ENCODE measurements around the gene GRIA3. TPM values are rescaled to one million over a fixed set of nuclear protein-coding genes. Genes with fewer than 3 reads are reported as not detected.

GRIA3 gene
- total RNA-seq, 2 experiments from 2014 or later: not detected

DNA sequence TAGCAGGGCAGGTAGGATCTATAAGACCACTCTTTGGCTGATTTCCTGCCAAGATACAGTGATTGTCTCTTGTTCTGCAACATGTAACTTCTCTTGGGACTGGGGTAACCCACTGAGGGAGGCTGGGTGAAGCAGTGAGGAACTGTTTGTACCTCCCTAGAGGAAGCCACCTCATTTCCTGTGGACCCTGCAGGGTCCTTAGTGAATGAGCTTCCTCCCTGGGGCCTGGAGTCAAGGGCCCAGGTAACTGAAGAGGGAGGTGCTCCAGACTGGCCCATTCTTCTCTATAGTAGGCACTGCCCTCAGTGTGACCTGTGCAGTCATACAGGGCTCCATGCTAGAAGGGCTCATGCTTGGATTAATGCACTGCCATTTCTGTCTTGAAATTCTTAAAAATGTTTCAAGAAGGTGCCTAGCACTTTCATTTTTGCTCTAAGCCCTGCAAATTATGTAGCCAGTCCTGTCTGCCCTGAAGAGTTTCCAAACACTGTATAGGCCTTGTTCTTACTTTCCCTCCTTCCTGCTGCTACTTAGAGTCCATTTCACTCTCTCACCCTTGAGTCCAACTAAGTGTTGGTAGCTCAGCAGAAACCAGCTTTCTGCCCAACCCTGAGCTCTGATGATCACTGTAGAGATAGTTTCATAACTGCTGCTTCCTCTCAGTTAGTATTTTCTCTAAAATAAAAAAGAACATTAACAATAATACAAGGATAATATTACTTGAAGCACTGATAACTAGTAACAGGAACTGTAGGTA lies 8.5 kb upstream of the GRIA3 start:
- ChIA-PET POLR2A (no interaction called here), CTCF (no interaction called here)
- Mint-ChIP-seq H3K4me3 (no peak overlapping the region), H3K27ac (no peak overlapping the region), H3K27me3 (no peaks in the 10 kb centered on the region), H3K36me3 (ENCODE audit: low read depth) (no peaks in the 10 kb centered on the region), H3K4me1 (no peaks in the 10 kb centered on the region), H3K9me3 (no peaks in the 10 kb centered on the region)
- DNase-seq: no peak

DNA sequence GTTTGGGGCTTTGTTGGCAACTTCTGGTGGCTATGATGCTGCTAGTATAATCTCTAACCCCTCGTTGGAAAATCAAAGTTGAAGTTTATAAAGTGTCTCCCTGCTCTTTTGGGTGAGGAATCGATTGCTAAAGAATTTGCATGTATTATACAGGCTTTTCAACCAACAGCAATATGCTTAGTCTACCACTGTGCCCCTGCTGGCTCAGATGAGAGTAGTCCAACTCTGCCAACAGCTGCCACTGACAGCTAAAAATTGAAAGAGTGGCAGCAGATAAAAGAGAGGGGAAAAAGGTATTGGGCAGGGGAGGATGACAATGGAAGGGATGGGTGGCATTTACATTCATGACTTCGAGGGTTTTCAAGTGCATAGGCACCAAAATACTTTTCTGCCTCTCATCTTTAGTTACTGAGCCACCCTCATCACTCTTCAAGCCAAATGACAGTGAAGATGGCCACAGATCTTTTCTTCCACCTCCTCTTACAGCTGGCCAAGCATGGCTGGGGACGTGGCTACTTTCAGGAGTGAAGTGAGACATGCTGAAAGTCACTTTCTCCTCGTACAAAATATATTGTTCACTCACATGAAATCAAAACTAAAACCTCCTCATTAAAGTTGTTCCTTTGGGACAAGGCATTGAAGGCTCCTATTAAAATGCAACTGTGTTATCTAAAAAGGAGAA lies 2.7 kb upstream of the GRIA3 start:
- Mint-ChIP-seq H3K36me3 (ENCODE audit: low read depth) (no peaks in the 10 kb centered on the region), H3K9me3 (no peaks in the 10 kb centered on the region), H3K4me1 (no peaks in the 10 kb centered on the region), H3K27ac (no peak overlapping the region), H3K4me3 (no peak overlapping the region), H3K27me3 (peaks cover 15% of the 10 kb centered on the region)
- ChIA-PET CTCF (no interaction called here), POLR2A (no interaction called here)
- DNase-seq: no peak

DNA sequence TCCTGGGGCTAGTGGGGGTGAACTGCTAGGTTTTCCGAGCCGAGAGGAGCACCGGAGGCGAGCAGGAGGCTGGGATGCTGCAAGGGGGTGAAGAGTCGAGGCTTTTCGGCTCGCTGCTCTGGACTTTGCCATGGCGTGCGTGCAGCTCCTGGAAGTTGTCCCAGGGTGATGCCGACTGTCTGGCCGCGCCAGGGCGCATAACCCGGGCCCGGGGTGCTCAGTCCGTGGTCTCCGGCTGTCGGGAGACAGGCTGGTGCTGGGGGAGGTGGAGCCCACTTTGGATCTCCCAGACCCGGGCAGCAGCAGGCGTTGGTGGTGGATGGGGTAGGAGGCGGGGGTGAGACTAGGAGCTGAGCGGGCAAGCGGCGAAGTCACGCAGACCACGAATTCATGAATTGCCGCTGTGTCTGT lies 793 bp downstream of the GRIA3 start:
- CTCF ChIA-PET: no interaction called here

DNA sequence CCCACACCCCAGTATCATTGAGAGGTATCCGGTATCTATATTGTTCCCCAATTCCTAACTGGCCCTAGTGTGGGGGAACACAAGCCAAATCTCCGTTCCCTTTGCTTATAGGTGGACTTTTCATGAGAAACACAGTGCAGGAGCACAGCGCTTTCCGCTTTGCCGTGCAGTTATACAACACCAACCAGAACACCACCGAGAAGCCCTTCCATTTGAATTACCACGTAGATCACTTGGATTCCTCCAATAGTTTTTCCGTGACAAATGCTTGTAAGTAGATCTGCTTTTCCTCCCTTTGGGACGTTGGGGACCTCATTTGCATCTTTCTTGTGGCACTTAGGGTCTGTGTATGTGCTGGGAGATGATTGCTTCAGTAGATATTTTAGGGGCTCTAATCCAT lies 1.6 kb downstream of the GRIA3 start:
- H3K9me3 Mint-ChIP-seq: no peaks in the 10 kb centered on the region
- no peaks in the 10 kb centered on the region for H3K4me1 Mint-ChIP-seq
- no peak for DNase-seq
- H3K4me3 Mint-ChIP-seq: no peak overlapping the region
- peaks cover 16% of the 10 kb centered on the region for H3K27me3 Mint-ChIP-seq
- H3K36me3 Mint-ChIP-seq (ENCODE audit: low read depth): no peaks in the 10 kb centered on the region
- no peak overlapping the region for H3K27ac Mint-ChIP-seq
- POLR2A ChIA-PET: no interaction called here
- CTCF ChIA-PET: no interaction called here

More for the DNA sequence above, 793 bp downstream of the GRIA3 start:
- DNase-seq: no peak
- Mint-ChIP-seq H3K36me3 (ENCODE audit: low read depth) (no peaks in the 10 kb centered on the region), H3K4me1 (no peaks in the 10 kb centered on the region), H3K27ac (no peak overlapping the region), H3K27me3 (peaks cover 16% of the 10 kb centered on the region), H3K4me3 (no peak overlapping the region), H3K9me3 (no peaks in the 10 kb centered on the region)
- POLR2A ChIA-PET: no interaction called here

DNA sequence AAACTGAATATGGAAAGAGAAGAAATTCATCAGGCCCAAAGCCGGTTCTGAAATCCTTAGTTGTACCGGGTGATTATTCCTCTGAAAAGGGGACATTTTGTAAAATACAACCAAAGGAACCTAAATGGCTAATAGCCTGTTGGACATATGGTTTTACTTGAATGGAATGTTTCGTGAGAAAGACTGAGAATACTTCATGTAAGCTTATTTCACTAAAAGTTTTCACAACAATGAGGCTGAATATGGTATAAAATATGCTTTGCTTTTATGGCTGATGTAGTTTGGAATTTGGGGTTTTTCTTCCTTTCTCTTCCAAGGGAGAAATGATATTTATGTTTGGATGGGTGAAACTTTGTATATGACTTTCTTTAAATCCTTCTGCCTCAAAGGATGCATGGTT lies 2.7 kb downstream of the GRIA3 start:
- DNase-seq: no peak
- POLR2A ChIA-PET: no interaction called here
- CTCF ChIA-PET: no interaction called here
- H3K27ac Mint-ChIP-seq: no peak overlapping the region
- H3K9me3 Mint-ChIP-seq: no peaks in the 10 kb centered on the region
- H3K4me1 Mint-ChIP-seq: no peaks in the 10 kb centered on the region
- no peaks in the 10 kb centered on the region for H3K36me3 Mint-ChIP-seq (ENCODE audit: low read depth)
- H3K4me3 Mint-ChIP-seq: no peak overlapping the region
- peaks cover 16% of the 10 kb centered on the region for H3K27me3 Mint-ChIP-seq

DNA sequence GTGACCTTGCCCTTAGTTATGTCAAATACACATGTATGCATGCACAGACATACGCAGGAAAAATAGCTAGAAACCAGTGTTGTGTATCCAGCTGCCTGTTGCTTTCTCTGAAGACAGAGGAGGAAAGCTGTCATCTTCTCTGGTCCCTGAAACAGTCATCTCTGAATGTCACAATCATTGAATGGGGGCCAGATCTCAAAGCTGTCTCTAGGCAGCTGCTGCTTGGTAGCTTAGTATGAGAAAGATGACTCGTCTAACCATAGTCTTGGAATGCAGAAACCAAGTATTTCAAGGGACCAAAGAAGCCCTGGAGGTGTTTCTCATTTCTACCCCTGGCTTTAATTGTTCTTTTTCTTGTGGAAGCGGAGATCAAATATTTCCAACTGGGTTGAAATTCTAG lies 4.0 kb downstream of the GRIA3 start:
- Mint-ChIP-seq H3K9me3 (no peaks in the 10 kb centered on the region), H3K36me3 (ENCODE audit: low read depth) (no peaks in the 10 kb centered on the region), H3K4me1 (no peaks in the 10 kb centered on the region), H3K27me3 (peaks cover 16% of the 10 kb centered on the region), H3K4me3 (no peak overlapping the region), H3K27ac (no peak overlapping the region)
- no peak for DNase-seq
- POLR2A ChIA-PET: no interaction called here
- CTCF ChIA-PET: no interaction called here

DNA sequence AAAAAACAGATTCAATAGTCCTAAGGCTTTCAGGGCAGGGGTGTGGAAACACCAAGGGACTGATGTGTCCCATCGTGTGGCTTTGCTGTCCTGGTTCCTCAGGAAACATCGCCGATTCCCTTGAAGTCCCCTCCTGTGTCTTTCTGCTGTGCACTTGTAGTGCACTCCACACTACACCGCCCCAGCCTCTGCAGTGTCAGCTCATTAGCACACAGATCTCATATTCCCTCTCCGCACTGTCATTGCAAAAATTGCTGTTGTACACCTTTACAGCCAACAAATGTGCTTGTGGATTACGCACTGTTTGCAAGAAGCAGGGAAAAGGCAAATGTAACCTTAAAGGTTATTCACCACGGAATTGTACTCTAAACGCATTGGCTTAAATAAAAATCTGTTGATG lies 5.3 kb downstream of the GRIA3 start:
- no peak overlapping the region for H3K4me3 Mint-ChIP-seq
- H3K4me1 Mint-ChIP-seq: no peaks in the 10 kb centered on the region
- no peaks in the 10 kb centered on the region for H3K9me3 Mint-ChIP-seq
- CTCF ChIA-PET: no interaction called here
- POLR2A ChIA-PET: no interaction called here
- H3K27me3 Mint-ChIP-seq: peaks cover 9% of the 10 kb centered on the region
- H3K27ac Mint-ChIP-seq: no peak overlapping the region
- DNase-seq: no peak
- no peaks in the 10 kb centered on the region for H3K36me3 Mint-ChIP-seq (ENCODE audit: low read depth)

DNA sequence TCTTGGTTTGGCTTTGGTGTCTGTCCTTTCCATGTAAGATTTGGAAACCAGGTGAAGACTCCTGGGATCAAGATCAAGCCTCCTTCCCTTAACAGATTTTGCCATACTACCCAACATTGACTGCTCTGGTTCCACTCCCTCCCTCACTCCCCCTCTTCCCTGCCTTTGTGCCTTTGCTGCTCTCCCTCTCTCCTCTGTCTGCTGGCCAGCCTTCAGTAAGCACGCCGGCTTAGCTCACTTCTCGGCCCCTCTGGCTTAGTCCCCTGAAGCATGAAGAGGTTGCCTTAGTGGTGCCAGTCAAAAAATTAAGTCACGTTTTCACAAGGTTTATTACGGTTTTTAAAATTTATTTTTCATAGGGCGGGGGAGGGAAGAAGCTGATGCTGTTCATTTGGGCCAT lies 6.0 kb downstream of the GRIA3 start:
- Mint-ChIP-seq H3K36me3 (ENCODE audit: low read depth) (no peaks in the 10 kb centered on the region), H3K9me3 (no peaks in the 10 kb centered on the region), H3K4me1 (no peaks in the 10 kb centered on the region), H3K4me3 (no peak overlapping the region), H3K27ac (no peak overlapping the region), H3K27me3 (peaks cover 9% of the 10 kb centered on the region)
- ChIA-PET POLR2A (no interaction called here), CTCF (no interaction called here)
- DNase-seq: no peak

DNA sequence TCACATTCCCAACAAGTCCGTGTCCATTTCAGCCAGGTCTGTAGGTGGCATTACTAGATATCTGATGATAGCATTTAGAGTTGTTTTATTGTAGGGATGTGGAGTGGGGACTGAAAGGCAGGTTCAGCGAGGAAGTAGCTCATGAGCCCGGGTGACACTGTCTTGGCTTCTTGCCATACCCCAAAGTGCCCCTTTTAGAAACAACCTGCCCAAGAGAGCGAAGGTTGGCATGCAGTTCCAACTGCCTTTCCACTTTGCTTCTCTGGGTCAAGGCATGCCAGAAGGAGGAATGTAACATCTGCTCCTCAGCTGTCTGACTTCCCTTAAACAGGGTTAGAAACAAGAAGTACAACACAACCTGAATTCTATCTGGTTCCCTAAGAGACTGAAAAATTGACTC lies 9.0 kb downstream of the GRIA3 start:
- POLR2A ChIA-PET: no interaction called here
- Mint-ChIP-seq H3K27ac (no peak overlapping the region), H3K4me1 (no peaks in the 10 kb centered on the region), H3K4me3 (no peak overlapping the region), H3K36me3 (ENCODE audit: low read depth) (no peaks in the 10 kb centered on the region), H3K27me3 (no peaks in the 10 kb centered on the region), H3K9me3 (no peaks in the 10 kb centered on the region)
- CTCF ChIA-PET: no interaction called here
- no peak for DNase-seq

DNA sequence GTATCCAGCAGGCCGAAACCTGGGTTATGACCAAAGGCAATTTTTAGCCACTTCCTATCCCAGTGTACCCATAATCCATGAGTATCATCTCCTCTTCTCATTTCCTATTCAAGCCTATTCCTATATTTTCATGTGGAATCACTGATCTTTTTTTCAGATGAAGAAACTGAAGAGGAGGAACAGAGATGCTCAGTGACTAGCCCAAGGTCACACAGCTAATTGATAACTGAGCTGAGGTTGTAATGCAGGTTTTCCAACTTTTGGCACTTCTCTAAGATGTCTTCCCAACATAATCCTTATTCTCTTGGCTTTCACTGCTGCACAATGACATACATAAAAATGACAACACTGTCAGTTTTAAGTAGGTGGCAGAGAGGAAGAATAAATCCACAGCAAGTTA lies 15.3 kb downstream of the GRIA3 start:
- H3K27ac Mint-ChIP-seq: no peak overlapping the region
- H3K4me1 Mint-ChIP-seq: no peaks in the 10 kb centered on the region
- H3K4me3 Mint-ChIP-seq: no peak overlapping the region
- H3K36me3 Mint-ChIP-seq (ENCODE audit: low read depth): no peaks in the 10 kb centered on the region
- POLR2A ChIA-PET: no interaction called here
- no peaks in the 10 kb centered on the region for H3K27me3 Mint-ChIP-seq
- CTCF ChIA-PET: no interaction called here
- no peaks in the 10 kb centered on the region for H3K9me3 Mint-ChIP-seq
- no peak for DNase-seq

DNA sequence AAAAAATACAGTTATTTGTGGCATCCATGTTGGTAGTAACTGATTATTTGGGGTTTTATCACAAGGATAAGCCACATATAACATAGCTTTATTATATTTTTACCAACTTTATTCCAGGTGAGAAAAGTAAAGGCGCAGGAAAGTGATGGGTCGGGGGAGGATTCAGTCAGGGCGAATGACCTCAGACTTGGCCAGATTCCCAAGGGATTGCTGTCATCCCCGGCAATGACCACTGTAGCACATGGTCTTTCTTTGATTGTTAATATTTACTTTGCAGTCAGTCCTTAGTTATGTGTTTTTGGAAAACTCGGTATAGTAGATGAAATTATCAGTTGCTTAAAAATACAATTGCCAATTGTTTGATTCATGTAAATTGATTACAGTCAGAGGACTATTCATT lies 17.6 kb downstream of the GRIA3 start:
- Mint-ChIP-seq H3K9me3 (no peaks in the 10 kb centered on the region), H3K27ac (no peak overlapping the region), H3K27me3 (no peaks in the 10 kb centered on the region), H3K4me3 (no peak overlapping the region), H3K36me3 (ENCODE audit: low read depth) (no peaks in the 10 kb centered on the region), H3K4me1 (no peaks in the 10 kb centered on the region)
- ChIA-PET CTCF (no interaction called here), POLR2A (no interaction called here)
- no peak for DNase-seq

DNA sequence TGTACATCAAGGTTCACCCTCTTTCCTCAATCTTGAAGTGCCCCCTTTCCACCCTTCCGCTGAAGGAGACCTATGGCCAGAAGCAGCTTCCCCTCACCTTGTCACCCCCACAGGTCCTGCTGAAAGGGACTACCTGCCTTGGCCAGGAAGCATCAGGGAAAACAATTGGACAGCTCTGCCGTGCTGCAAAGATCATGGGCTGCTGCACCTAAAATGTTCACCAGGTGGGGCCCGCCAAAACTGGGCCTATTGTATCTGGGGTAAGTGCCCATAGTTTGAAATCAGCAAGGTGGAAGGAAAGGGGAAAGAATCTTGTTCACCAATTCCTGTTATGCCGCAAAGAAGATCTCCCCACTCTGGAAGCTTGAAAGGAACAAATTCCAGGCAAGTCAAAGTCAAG lies 18.4 kb downstream of the GRIA3 start:
- H3K9me3 Mint-ChIP-seq: no peaks in the 10 kb centered on the region
- no peak for DNase-seq
- no peak overlapping the region for H3K4me3 Mint-ChIP-seq
- no peaks in the 10 kb centered on the region for H3K4me1 Mint-ChIP-seq
- H3K36me3 Mint-ChIP-seq (ENCODE audit: low read depth): no peaks in the 10 kb centered on the region
- no peaks in the 10 kb centered on the region for H3K27me3 Mint-ChIP-seq
- H3K27ac Mint-ChIP-seq: no peak overlapping the region
- ChIA-PET POLR2A (no interaction called here), CTCF (no interaction called here)

DNA sequence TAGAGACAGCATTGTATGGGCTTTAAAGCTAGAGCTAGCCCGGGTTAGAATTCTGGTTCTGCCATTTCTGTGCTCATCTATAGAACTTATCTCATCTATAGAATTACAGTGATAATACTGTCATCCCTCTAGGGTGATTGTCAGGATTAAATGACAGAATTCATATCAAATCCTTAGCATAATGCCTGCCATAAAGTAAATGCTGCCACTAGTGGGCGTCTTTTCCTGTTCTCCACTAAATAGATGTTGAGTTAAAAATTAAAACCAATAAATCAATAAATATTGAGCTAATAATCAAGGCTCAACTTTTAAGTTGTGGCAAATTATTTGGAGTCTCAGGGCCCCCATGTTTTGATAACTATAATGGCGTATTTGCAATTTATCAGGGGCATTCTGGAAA lies 19.7 kb downstream of the GRIA3 start:
- Mint-ChIP-seq H3K36me3 (ENCODE audit: low read depth) (no peaks in the 10 kb centered on the region), H3K9me3 (no peaks in the 10 kb centered on the region), H3K4me1 (no peaks in the 10 kb centered on the region), H3K27me3 (no peaks in the 10 kb centered on the region), H3K27ac (no peak overlapping the region), H3K4me3 (no peak overlapping the region)
- ChIA-PET CTCF (no interaction called here), POLR2A (no interaction called here)
- DNase-seq: no peak

DNA sequence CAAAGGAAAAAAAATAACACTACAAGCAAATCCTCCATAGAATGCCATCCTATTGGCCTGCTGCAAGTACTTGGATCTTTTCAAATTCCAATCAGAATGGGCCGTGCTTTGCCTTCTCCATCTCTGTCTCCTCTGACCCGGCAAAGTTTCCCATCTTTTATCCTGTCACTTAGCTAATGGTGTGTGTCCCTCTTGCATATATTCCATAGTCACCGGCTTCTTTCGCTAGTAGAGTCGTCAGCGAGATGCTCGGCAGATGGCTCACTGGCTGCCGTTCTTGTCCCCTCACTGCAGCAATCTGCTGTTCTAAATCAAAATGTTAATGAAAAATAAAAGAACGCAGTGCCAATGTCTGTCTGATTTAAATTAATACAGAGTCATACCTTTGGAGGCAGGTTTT lies 22.1 kb downstream of the GRIA3 start:
- no peak for DNase-seq
- Mint-ChIP-seq H3K27ac (no peak overlapping the region), H3K27me3 (peaks cover 3% of the 10 kb centered on the region), H3K9me3 (no peaks in the 10 kb centered on the region), H3K4me1 (no peaks in the 10 kb centered on the region), H3K4me3 (no peak overlapping the region), H3K36me3 (ENCODE audit: low read depth) (no peaks in the 10 kb centered on the region)
- ChIA-PET CTCF (no interaction called here), POLR2A (no interaction called here)

Measured in activated CD4-positive, alpha-beta memory T cell treated with anti-CD3 and anti-CD28 coated beads, Interleukin-2, amount 10 ng/mL, durations not matched to agents 7 days and 5 days (primary cell).